ENCODE results near the gene LRP8.

Gene LRP8

DNA sequence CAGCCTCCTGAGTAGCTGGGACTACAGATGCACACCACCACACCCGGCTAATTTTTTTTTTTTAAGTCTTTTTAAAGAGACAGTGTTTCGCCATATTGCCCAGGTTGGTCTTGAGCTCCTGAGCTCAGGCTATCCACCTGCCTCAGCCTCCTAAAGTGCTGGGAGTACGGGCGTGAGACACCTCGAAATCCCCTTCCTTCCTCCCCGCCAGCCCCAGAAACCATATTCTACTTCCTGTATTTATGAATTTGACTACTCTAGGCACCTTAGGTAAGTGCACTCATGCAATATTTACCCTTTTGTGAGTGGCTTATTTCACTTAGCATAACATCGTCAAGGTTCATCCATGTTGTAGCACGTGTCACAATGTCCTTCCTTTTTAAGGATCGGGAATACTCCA lies 6.9 kb upstream of the LRP8 start:
- TF ChIP-seq CTCF (IDR thresholded peaks at IDR 0.05; ENCODE audit: low read depth, low read length, missing control alignments) = no peak
- no peak overlapping the region for H3K4me3 ChIP-seq (ENCODE audit: low read depth, low read length)
- DNase-seq (ENCODE audit: low read depth) = no peak

GRCh38 chr1:53334312-53334711 lies 6.4 kb upstream of the LRP8 start:
- DNase-seq (ENCODE audit: low read depth) = no peak
- no peak for TF ChIP-seq CTCF (IDR thresholded peaks at IDR 0.05; ENCODE audit: low read depth, low read length, missing control alignments)
- no peak overlapping the region for H3K4me3 ChIP-seq (ENCODE audit: low read depth, low read length)

DNA sequence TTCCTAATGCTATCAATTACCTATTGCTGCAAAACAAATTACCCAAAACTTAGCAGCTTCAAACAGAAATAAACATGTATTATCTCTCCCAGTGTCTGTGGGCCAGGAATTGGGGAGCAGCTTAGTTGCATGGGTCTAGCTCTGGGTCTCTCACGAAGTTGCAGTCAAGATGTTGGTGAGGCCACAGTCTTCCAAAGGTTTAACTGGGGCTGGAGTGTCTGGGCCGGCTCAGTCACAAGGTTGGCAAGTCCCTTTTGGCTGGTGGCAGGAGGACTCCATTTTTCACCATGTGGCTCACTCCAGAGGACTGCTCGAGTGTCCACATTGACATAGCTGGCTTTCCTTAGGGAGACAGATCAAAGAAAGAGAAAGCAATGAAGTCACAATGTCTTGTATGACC lies 5.0 kb upstream of the LRP8 start:
- DNase-seq (ENCODE audit: low read depth) = no peak
- no peak for TF ChIP-seq CTCF (IDR thresholded peaks at IDR 0.05; ENCODE audit: low read depth, low read length, missing control alignments)
- no peak overlapping the region for H3K4me3 ChIP-seq (ENCODE audit: low read depth, low read length)

DNA sequence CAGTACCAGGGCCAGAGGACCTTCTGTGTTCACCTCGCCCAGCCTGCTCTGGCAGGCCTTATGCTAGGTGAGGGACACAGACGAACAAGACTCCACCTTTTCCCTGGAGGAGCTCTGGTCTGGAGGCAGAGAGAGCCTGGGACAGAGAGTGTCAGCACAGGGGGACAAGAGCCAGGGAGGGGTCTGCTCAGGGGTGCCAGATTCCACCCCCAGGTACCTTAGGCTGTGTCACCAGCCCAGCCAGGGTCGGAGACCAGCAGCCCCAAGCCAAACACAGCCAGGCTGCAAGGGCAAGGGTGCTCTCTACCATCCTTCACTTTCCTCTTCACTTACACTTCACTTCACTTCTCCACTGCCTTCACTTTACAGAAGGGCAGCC lies 4.3 kb upstream of the LRP8 start:
- no peak for TF ChIP-seq CTCF (IDR thresholded peaks at IDR 0.05; ENCODE audit: low read depth, low read length, missing control alignments)
- no peak overlapping the region for H3K4me3 ChIP-seq (ENCODE audit: low read depth, low read length)
- no peak for DNase-seq (ENCODE audit: low read depth)

GRCh38 chr1:53331446-53332185 lies 3.7 kb upstream of the LRP8 start:
- no peak for DNase-seq (ENCODE audit: low read depth)
- no peak overlapping the region for H3K4me3 ChIP-seq (ENCODE audit: low read depth, low read length)
- TF ChIP-seq CTCF (IDR thresholded peaks at IDR 0.05; ENCODE audit: low read depth, low read length, missing control alignments) = no peak

GRCh38 chr1:53330819-53331218 lies 2.9 kb upstream of the LRP8 start:
- TF ChIP-seq CTCF (IDR thresholded peaks at IDR 0.05; ENCODE audit: low read depth, low read length, missing control alignments) = no peak
- no peak overlapping the region for H3K4me3 ChIP-seq (ENCODE audit: low read depth, low read length)
- no peak for DNase-seq (ENCODE audit: low read depth)
